K562 (cell line): ENCODE results near the gene ZNF544. TPM values are rescaled to one million over a fixed set of nuclear protein-coding genes. Genes with fewer than 3 reads are reported as not detected.

Source experiments
- ADNP ChIP-seq: fragments of 200-800 bp; sonication (Bioruptor generic); IDR thresholded peaks from 2 replicates; pipeline ENCODE4 v1.6.1; 2016; ENCODE audit warnings: missing genetic modification characterization, missing compliant biosample characterization
- BCOR ChIP-seq: fragments of 450-650 bp; IDR thresholded peaks from 2 replicates; pipeline ENCODE4 v1.6.1; 2016
- CBX8 ChIP-seq: fragments of 200-600 bp; sonication (generic); IDR thresholded peaks from 2 replicates; pipeline ENCODE4 v1.6.1; 2012; ENCODE audit warnings: borderline replicate concordance, mixed run types, low read depth, mild to moderate bottlenecking, moderate library complexity, mixed read lengths, low read length, control low read depth, inconsistent platforms; ENCODE audit not compliant: poor library complexity, severe bottlenecking; ENCODE audit errors: extremely low read depth
- CSDE1 ChIP-seq, 2 experiments: fragments of 450-650 bp; IDR thresholded peaks; 2 replicates each; pipeline ENCODE4 v1.6.1; 2016; ENCODE audit warnings: mild to moderate bottlenecking in 1 of 2
- ELF2 ChIP-seq: fragments of 250-450 bp; sonication (Bioruptor Pico); IDR thresholded peaks from 2 replicates; pipeline ENCODE4 v1.5.0; 2021; ENCODE audit warnings: mild to moderate bottlenecking
- HIVEP1 ChIP-seq: fragments of 250-450 bp; sonication (Bioruptor Pico); IDR thresholded peaks from 2 replicates; pipeline ENCODE4 v1.4.0; 2020; ENCODE audit warnings: mild to moderate bottlenecking
- IFI16 ChIP-seq: fragments of 250-450 bp; sonication (Bioruptor Pico); IDR thresholded peaks from 2 replicates; pipeline ENCODE4 v2.1.2; 2022; ENCODE audit warnings: mild to moderate bottlenecking, inconsistent platforms
- KDM4B ChIP-seq, 2 experiments: fragments of 450-650 bp in 1 of 2; sonication (generic) in 1 of 2; IDR thresholded peaks; 2 replicates each; pipeline ENCODE4 v1.6.1; 2016 to 2017; ENCODE audit warnings: borderline replicate concordance in 2 of 2, antibody characterized with exemption in 1 of 2, low read depth in 1 of 2, mild to moderate bottlenecking in 1 of 2
- KLF16 ChIP-seq: IDR thresholded peaks from 2 replicates; pipeline ENCODE4 v1.6.1; 2016; ENCODE audit warnings: antibody characterized with exemption
- MAFG ChIP-seq: fragments of 450-650 bp; conservative IDR thresholded peaks from 2 replicates; pipeline ENCODE4 v1.6.1; 2016; ENCODE audit warnings: missing genetic modification characterization, missing compliant biosample characterization
- RBM15 ChIP-seq: fragments of 200-400 bp; formaldehyde crosslinking; IDR thresholded peaks from 2 replicates; pipeline ENCODE4 v1.6.1; 2018; ENCODE audit warnings: mild to moderate bottlenecking, low read length, moderate library complexity; ENCODE audit not compliant: insufficient read depth
- SRSF1 ChIP-seq: fragments of 200-400 bp; formaldehyde crosslinking; IDR thresholded peaks from 2 replicates; pipeline ENCODE4 v1.6.1; 2017; ENCODE audit warnings: mild to moderate bottlenecking, low read depth, low read length, moderate library complexity
- TCF7 ChIP-seq: sonication (generic); IDR thresholded peaks from 2 replicates; pipeline ENCODE4 v1.6.1; 2016; ENCODE audit warnings: antibody characterized with exemption, borderline replicate concordance
- TGIF2 ChIP-seq: sonication (generic); formaldehyde crosslinking; IDR thresholded peaks from 2 replicates; pipeline ENCODE4 v1.8.1; 2022; ENCODE audit warnings: mild to moderate bottlenecking, missing genetic modification reagents, moderate library complexity
- ZNF785 ChIP-seq: fragments of 250-450 bp; sonication (Bioruptor Pico); IDR thresholded peaks from 2 replicates; pipeline ENCODE4 v1.4.0; 2020; ENCODE audit warnings: mild to moderate bottlenecking
- ZNF79 ChIP-seq: fragments of 250-450 bp; sonication (Bioruptor Pico); IDR thresholded peaks from 2 replicates; pipeline ENCODE4 v1.4.0; 2020; ENCODE audit warnings: low read depth, mild to moderate bottlenecking, moderate library complexity
- polyA plus RNA-seq, 8 experiments: library from polyadenylated mRNA; depleted of rRNA in 4 of 8; stranded (reverse) in 5 of 8; unstranded in 3 of 8; fragments of >200 nt; fragmentation: Nextera tagmentation in 2 of 8; fragmentation: Illumina TruSeq in 1 of 8; extraction: Ambion mirVana in 2 of 8; extraction: Trizol in 1 of 8; gene quantifications; 2 replicates each; pipeline versions ENCODE4 v1.2.1 to v1.2.3, GENCODE V29; 2011 to 2014; ENCODE audit warnings: inconsistent platforms in 1 of 8, missing spikeins in 1 of 8
- total RNA-seq, 7 experiments: library from RNA; depleted of rRNA in 6 of 7; stranded (reverse); fragments of >200 nt in 6 of 7; fragmentation: Illumina TruSeq in 2 of 7; extraction: Trizol in 2 of 7; gene quantifications; 2 replicates each; pipeline versions ENCODE4 v1.2.1 to v1.2.3, GENCODE V29; 2011 to 2021; ENCODE audit warnings: low replicate concordance in 1 of 7
- TF ChIP-seq, protein P1 (sequence below): fragments of 450-650 bp; IDR thresholded peaks from 2 replicates; pipeline ENCODE4 v1.6.1; 2016; ENCODE audit warnings: low read depth, mild to moderate bottlenecking, moderate library complexity
- TF ChIP-seq, protein P2 (sequence below): fragments of 450-650 bp; formaldehyde crosslinking; IDR thresholded peaks from 2 replicates; pipeline ENCODE4 v1.4.0; 2022; ENCODE audit warnings: mild to moderate bottlenecking, moderate library complexity
- TF ChIP-seq, protein P3 (sequence below): sonication (generic); formaldehyde crosslinking; IDR thresholded peaks from 2 replicates; pipeline ENCODE4 v1.8.1; 2023; ENCODE audit warnings: mild to moderate bottlenecking, missing genetic modification reagents
- TF ChIP-seq, protein P4 (sequence below): sonication (generic); formaldehyde crosslinking; IDR thresholded peaks from 2 replicates; pipeline ENCODE4 v1.8.0; 2022; ENCODE audit warnings: missing genetic modification reagents, mild to moderate bottlenecking, borderline replicate concordance
- TF ChIP-seq, protein P5 (sequence below): fragments of 450-650 bp; IDR thresholded peaks from 2 replicates; pipeline ENCODE4 v1.6.1; 2017; ENCODE audit warnings: mild to moderate bottlenecking, moderate library complexity

ZNF544 gene
- total and polyA plus RNA-seq, 9 of the 15 experiments (the other 6 are each of a cell fraction or from before 2014, with no cell fraction given) = 23.6 to 59.0 (median 41.4) TPM

DNA sequence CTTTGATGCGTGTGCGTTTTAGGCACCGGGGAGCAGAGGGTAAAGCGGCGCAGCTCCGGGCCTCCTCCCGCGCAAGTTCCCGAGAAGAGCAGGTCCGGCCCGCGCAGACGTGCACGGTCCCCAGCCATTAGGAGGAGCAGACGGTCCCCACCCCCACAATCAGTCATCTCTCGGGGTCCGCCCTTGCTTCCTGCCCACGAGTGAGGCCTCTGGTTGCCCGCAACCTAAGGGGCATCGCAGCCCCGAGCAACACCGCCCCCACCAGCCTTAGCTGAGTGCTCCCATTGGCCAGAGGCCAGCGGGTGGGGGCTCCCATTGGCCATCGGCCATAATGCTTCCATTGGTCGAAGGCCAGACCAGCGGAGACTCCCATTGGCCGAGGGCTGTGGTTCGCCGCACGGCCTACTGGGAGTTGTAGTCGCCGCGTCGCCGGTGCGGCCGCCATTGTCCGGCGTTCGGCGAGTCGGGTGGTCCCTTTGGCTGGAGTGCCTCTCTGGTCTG lies 49.9 kb downstream of the ZNF544 start, which contains the start of gene ZNF8 (continued):
- no peak; a peak in 1 of 4 replicates for TF ChIP-seq KDM4B (IDR thresholded peaks at IDR 0.05; ENCODE audit: borderline replicate concordance in 2 of 2, low read depth in 1 of 2)
- no peak for TF ChIP-seq ADNP (tag)
- TF ChIP-seq, protein P1, sequence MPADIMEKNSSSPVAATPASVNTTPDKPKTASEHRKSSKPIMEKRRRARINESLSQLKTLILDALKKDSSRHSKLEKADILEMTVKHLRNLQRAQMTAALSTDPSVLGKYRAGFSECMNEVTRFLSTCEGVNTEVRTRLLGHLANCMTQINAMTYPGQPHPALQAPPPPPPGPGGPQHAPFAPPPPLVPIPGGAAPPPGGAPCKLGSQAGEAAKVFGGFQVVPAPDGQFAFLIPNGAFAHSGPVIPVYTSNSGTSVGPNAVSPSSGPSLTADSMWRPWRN = no peak
- no peak for TF ChIP-seq ZNF785 (CRISPR knock-in tag)
- TF ChIP-seq BCOR = no peak; the same call in 1 of the 2 replicates
- no peak for TF ChIP-seq RBM15
- no peak for TF ChIP-seq MAFG
- TF ChIP-seq, protein P2, sequence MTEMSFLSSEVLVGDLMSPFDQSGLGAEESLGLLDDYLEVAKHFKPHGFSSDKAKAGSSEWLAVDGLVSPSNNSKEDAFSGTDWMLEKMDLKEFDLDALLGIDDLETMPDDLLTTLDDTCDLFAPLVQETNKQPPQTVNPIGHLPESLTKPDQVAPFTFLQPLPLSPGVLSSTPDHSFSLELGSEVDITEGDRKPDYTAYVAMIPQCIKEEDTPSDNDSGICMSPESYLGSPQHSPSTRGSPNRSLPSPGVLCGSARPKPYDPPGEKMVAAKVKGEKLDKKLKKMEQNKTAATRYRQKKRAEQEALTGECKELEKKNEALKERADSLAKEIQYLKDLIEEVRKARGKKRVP (CRISPR knock-in tag) = 0 out of 2 replicates have a peak, but pooled peaks have one; percentile 18
- TF ChIP-seq, protein P3, sequence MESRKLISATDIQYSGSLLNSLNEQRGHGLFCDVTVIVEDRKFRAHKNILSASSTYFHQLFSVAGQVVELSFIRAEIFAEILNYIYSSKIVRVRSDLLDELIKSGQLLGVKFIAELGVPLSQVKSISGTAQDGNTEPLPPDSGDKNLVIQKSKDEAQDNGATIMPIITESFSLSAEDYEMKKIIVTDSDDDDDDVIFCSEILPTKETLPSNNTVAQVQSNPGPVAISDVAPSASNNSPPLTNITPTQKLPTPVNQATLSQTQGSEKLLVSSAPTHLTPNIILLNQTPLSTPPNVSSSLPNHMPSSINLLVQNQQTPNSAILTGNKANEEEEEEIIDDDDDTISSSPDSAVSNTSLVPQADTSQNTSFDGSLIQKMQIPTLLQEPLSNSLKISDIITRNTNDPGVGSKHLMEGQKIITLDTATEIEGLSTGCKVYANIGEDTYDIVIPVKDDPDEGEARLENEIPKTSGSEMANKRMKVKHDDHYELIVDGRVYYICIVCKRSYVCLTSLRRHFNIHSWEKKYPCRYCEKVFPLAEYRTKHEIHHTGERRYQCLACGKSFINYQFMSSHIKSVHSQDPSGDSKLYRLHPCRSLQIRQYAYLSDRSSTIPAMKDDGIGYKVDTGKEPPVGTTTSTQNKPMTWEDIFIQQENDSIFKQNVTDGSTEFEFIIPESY = peak; percentile 52; the same call in 1 of the 2 replicates
- TF ChIP-seq CSDE1 (IDR thresholded peaks at IDR 0.05) = no peak
- no peak for TF ChIP-seq HIVEP1 (CRISPR knock-in tag)
- TF ChIP-seq, protein P4, sequence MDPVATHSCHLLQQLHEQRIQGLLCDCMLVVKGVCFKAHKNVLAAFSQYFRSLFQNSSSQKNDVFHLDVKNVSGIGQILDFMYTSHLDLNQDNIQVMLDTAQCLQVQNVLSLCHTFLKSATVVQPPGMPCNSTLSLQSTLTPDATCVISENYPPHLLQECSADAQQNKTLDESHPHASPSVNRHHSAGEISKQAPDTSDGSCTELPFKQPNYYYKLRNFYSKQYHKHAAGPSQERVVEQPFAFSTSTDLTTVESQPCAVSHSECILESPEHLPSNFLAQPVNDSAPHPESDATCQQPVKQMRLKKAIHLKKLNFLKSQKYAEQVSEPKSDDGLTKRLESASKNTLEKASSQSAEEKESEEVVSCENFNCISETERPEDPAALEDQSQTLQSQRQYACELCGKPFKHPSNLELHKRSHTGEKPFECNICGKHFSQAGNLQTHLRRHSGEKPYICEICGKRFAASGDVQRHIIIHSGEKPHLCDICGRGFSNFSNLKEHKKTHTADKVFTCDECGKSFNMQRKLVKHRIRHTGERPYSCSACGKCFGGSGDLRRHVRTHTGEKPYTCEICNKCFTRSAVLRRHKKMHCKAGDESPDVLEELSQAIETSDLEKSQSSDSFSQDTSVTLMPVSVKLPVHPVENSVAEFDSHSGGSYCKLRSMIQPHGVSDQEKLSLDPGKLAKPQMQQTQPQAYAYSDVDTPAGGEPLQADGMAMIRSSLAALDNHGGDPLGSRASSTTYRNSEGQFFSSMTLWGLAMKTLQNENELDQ (CRISPR knock-in tag) = no peak
- TF ChIP-seq, protein P5, sequence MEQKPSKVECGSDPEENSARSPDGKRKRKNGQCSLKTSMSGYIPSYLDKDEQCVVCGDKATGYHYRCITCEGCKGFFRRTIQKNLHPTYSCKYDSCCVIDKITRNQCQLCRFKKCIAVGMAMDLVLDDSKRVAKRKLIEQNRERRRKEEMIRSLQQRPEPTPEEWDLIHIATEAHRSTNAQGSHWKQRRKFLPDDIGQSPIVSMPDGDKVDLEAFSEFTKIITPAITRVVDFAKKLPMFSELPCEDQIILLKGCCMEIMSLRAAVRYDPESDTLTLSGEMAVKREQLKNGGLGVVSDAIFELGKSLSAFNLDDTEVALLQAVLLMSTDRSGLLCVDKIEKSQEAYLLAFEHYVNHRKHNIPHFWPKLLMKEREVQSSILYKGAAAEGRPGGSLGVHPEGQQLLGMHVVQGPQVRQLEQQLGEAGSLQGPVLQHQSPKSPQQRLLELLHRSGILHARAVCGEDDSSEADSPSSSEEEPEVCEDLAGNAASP = no peak
- TF ChIP-seq IFI16 (CRISPR knock-in tag) = 0 out of 2 replicates have a peak, but pooled peaks have one; percentile 27
- TF ChIP-seq SRSF1 = 0 out of 2 replicates have a peak, but pooled peaks have one; percentile 26
- no peak for TF ChIP-seq CBX8
- no peak for TF ChIP-seq ZNF79 (CRISPR knock-in tag)
- no peak for TF ChIP-seq TGIF2 (CRISPR knock-in tag)
- no peak for TF ChIP-seq KLF16
- TF ChIP-seq ELF2 (CRISPR knock-in tag) = no peak; the same call in 1 of the 2 replicates
- TF ChIP-seq TCF7 = 0 out of 2 replicates have a peak, but pooled peaks have one; percentile 14
